Sigmoid colon (tissue), 4 donors: ENCODE data around the gene CHURC1.

Experiments
- POLR2A ChIP-seq, 2 donors: fragments of 450-650 bp; IDR thresholded peaks; one replicate each; pipeline ENCODE4 v1.6.1; 2016; ENCODE audit warnings: antibody characterized with exemption in 2 of 2, mild to moderate bottlenecking in 2 of 2, moderate library complexity in 2 of 2
- POLR2AphosphoS5 ChIP-seq, 4 donors: sonication (generic); formaldehyde crosslinking; IDR thresholded peaks; one replicate each; pipeline ENCODE4 v1.6.1; 2017; ENCODE audit warnings: antibody characterized with exemption in 4 of 4
- TF ChIP-seq, protein P1 (sequence below), 4 experiments: fragments of 450-650 bp in 3 of 4; fragments of 200-600 bp in 1 of 4; IDR thresholded peaks; one replicate each; pipeline ENCODE4 v1.5.1; 2016 to 2019; ENCODE audit warnings: antibody characterized with exemption in 4 of 4, mild to moderate bottlenecking in 3 of 4, moderate library complexity in 2 of 4

DNA sequence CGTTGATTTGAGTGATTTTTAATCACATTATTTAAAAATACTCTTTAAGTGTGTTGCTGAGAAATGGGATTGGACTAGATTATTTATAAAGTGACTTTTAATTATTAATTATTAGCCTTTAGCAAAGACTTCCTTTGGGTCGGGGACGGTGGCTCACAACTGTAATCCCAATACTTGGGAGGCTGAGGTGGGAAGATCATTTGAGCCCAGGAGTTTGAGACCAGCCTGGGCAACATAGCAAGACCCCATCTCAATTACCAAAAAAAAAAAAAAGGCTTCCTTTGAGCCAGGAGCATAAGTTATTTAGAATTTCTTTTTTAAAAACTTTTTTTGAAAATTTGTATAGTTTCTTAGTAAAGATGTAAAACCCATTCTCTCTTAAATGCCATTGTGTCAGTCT lies 8.8 kb downstream of the CHURC1 start:
- no peak for TF ChIP-seq POLR2A (IDR thresholded peaks at IDR 0.05)
- TF ChIP-seq, protein P1, sequence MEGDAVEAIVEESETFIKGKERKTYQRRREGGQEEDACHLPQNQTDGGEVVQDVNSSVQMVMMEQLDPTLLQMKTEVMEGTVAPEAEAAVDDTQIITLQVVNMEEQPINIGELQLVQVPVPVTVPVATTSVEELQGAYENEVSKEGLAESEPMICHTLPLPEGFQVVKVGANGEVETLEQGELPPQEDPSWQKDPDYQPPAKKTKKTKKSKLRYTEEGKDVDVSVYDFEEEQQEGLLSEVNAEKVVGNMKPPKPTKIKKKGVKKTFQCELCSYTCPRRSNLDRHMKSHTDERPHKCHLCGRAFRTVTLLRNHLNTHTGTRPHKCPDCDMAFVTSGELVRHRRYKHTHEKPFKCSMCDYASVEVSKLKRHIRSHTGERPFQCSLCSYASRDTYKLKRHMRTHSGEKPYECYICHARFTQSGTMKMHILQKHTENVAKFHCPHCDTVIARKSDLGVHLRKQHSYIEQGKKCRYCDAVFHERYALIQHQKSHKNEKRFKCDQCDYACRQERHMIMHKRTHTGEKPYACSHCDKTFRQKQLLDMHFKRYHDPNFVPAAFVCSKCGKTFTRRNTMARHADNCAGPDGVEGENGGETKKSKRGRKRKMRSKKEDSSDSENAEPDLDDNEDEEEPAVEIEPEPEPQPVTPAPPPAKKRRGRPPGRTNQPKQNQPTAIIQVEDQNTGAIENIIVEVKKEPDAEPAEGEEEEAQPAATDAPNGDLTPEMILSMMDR (IDR thresholded peaks at IDR 0.05): no peak
- no peak for TF ChIP-seq POLR2AphosphoS5 (IDR thresholded peaks at IDR 0.05)
